ENCODE results near the gene NFKBIE. TPM values are rescaled to one million over a fixed set of nuclear protein-coding genes. Genes with fewer than 3 reads are reported as not detected.

Gene NFKBIE
- total RNA-seq, 1 experiment from 2014 or later, result 9.7 TPM

- Histone ChIP-seq H3K4me1 (ENCODE audit: insufficient read depth, low read length) (peaks cover 24% of the 10 kb centered on the region; the same call in 1 of the 2 replicates), H3K18ac (ENCODE audit: insufficient read length, low read depth, low read length) (no peak overlapping the region), H3K9me3 (ENCODE audit: control insufficient read depth, low read depth, low read length) (no peaks in the 10 kb centered on the region), H3K79me1 (ENCODE audit: insufficient read depth, low read depth, low read length, poor library complexity, severe bottlenecking) (peaks cover 17% of the 10 kb centered on the region), H4K20me1 (ENCODE audit: control insufficient read depth, insufficient read depth, insufficient read length) (peaks cover 2% of the 10 kb centered on the region), H4K5ac (ENCODE audit: insufficient read length, low read depth, low read length) (no peak overlapping the region), H3K79me2 (ENCODE audit: insufficient read depth, low read length) (peaks cover 17% of the 10 kb centered on the region; the same call in 1 of the 2 replicates), H2BK12ac (ENCODE audit: insufficient read length, low read depth, low read length) (no peak overlapping the region), H3K4ac (ENCODE audit: low read depth, low read length) (no peak overlapping the region), H3K27me3 (ENCODE audit: insufficient read depth, low read length) (no peaks in the 10 kb centered on the region), H3K23ac (ENCODE audit: insufficient read length, low read depth, low read length) (no peak overlapping the region), H3K56ac (ENCODE audit: insufficient read length, low read depth, low read length) (no peak overlapping the region), H3K27ac (ENCODE audit: insufficient read length, low read depth, low read length) (no peak overlapping the region), H3K4me2 (ENCODE audit: insufficient read depth, insufficient read length, low read length) (peak overlapping the region; percentile 60), H3K23me2 (ENCODE audit: insufficient read length, low read depth, low read length, poor library complexity, severe bottlenecking) (peaks cover 22% of the 10 kb centered on the region), H2BK120ac (ENCODE audit: low read depth, low read length, poor library complexity, severe bottlenecking) (no peak overlapping the region), H3K14ac (ENCODE audit: insufficient read depth, low read length) (peak overlapping the region; percentile 0; the same call in 1 of the 2 replicates), H4K8ac (replicated peaks; ENCODE audit: insufficient read length, low read depth, low read length) (no peak overlapping the region), H2BK5ac (ENCODE audit: insufficient read length, low read length) (no peak overlapping the region), H3K9ac (ENCODE audit: extremely low read depth, insufficient read length, low read length) (no peak overlapping the region), H2BK20ac (ENCODE audit: low read depth, low read length, poor library complexity, severe bottlenecking) (no peak overlapping the region), H3T11ph (ENCODE audit: low read length) (no peak overlapping the region), H2BK15ac (ENCODE audit: low read depth, low read length) (no peak overlapping the region), H4K91ac (ENCODE audit: insufficient read length, low read depth, low read length) (no peak overlapping the region), H2AFZ (ENCODE audit: low read length) (no peak overlapping the region), H2AK5ac (ENCODE audit: insufficient read length, low read length) (no peak overlapping the region)
- WGBS (ENCODE audit: extremely low coverage, insufficient read length, low lambda C conversion rate), result no CpG with 5 or more reads among the region's 26 CpGs
- Mint-ChIP-seq H3K4me1 (peaks cover 63 to 70% of the 10 kb centered on the region in 2 experiments), H3K27me3 (ENCODE audit: low read depth) (peaks cover 1% of the 10 kb centered on the region; the same call in 1 of the 2 replicates), H3K27ac (peak overlapping the region in 2 of 3 experiments; percentile 69 to 82; a peak in 5 of 7 replicates), H3K9me3 (no peaks in the 10 kb centered on the region; a peak in 1 of 5 replicates), H3K4me3 (peak overlapping the region; percentile 85 to 96), H3K36me3 (ENCODE audit: insufficient read depth in 1 of 3, low read depth in 3 of 3) (peaks cover 3 to 5% (median 4%) of the 10 kb centered on the region in 3 experiments; a peak in 4 of 7 replicates)
- no peak for TF ChIP-seq CTCF (conservative IDR thresholded peaks at IDR 0.05)
- no peak for DNase-seq
Observed at GRCh38 chr6:44222486-44223318, 42.6 kb downstream of the NFKBIE start.

Data from H9 (cell line).